K562 (cell line): Measurements from ENCODE around the gene KCNH2. TPM values are rescaled to one million over a fixed set of nuclear protein-coding genes. Genes with fewer than 3 reads are reported as not detected.

ENCODE experiments used
- HDAC1 ChIP-seq, 2 experiments: fragments of 450-650 bp; IDR thresholded peaks; 2 replicates each; pipeline ENCODE4 v1.6.1; 2016 to 2017; ENCODE audit warnings: inconsistent platforms in 1 of 2, mild to moderate bottlenecking in 1 of 2, moderate library complexity in 1 of 2
- MYBL2 ChIP-seq, 2 experiments: fragments of 450-650 bp in 1 of 2; sonication (generic) in 1 of 2; formaldehyde crosslinking in 1 of 2; IDR thresholded peaks; 2 replicates each; pipeline versions ENCODE4 v1.6.1 to v1.8.1; 2017 to 2022; ENCODE audit warnings: borderline replicate concordance in 1 of 2, inconsistent platforms in 1 of 2, low read depth in 1 of 2, mild to moderate bottlenecking in 1 of 2, missing genetic modification reagents in 1 of 2, moderate library complexity in 1 of 2
- TARDBP ChIP-seq: fragments of 450-650 bp; IDR thresholded peaks from 2 replicates; pipeline ENCODE4 v1.6.1; 2016
- XRCC3 ChIP-seq: fragments of 450-650 bp; IDR thresholded peaks from 2 replicates; pipeline ENCODE4 v1.6.1; 2017; ENCODE audit warnings: mild to moderate bottlenecking, moderate library complexity
- ZBTB33 ChIP-seq: sonication (generic); formaldehyde crosslinking; IDR thresholded peaks from 2 replicates; pipeline ENCODE4 v1.8.1; 2023; ENCODE audit warnings: mild to moderate bottlenecking, missing genetic modification reagents
- polyA plus RNA-seq, 8 experiments: library from polyadenylated mRNA; depleted of rRNA in 4 of 8; stranded (reverse) in 5 of 8; unstranded in 3 of 8; fragments of >200 nt; fragmentation: Nextera tagmentation in 2 of 8; fragmentation: Illumina TruSeq in 1 of 8; extraction: Ambion mirVana in 2 of 8; extraction: Trizol in 1 of 8; gene quantifications; 2 replicates each; pipeline versions ENCODE4 v1.2.1 to v1.2.3, GENCODE V29; 2011 to 2014; ENCODE audit warnings: inconsistent platforms in 1 of 8, missing spikeins in 1 of 8
- total RNA-seq, 7 experiments: library from RNA; depleted of rRNA in 6 of 7; stranded (reverse); fragments of >200 nt in 6 of 7; fragmentation: Illumina TruSeq in 2 of 7; extraction: Trizol in 2 of 7; gene quantifications; 2 replicates each; pipeline versions ENCODE4 v1.2.1 to v1.2.3, GENCODE V29; 2011 to 2021; ENCODE audit warnings: low replicate concordance in 1 of 7
- TF ChIP-seq, protein P1 (sequence below), 2 experiments: fragments of 450-650 bp in 1 of 2; sonication (generic) in 1 of 2; formaldehyde crosslinking in 1 of 2; IDR thresholded peaks in 1 of 2; conservative IDR thresholded peaks in 1 of 2; 2 replicates each; pipeline versions ENCODE4 v1.6.1 to v1.8.1; 2016 to 2023; ENCODE audit warnings: mild to moderate bottlenecking in 2 of 2, moderate library complexity in 2 of 2, inconsistent platforms in 1 of 2, missing genetic modification reagents in 1 of 2
- TF ChIP-seq, protein P2 (sequence below): fragments of 450-650 bp; formaldehyde crosslinking; IDR thresholded peaks from 2 replicates; pipeline ENCODE4 v1.4.0; 2020; ENCODE audit warnings: mild to moderate bottlenecking, mixed read lengths

The KCNH2 gene
- total and polyA plus RNA-seq, 9 of the 15 experiments (the other 6 are each of a cell fraction or from before 2014, with no cell fraction given) = 18.1 to 368 (median 218) TPM

DNA sequence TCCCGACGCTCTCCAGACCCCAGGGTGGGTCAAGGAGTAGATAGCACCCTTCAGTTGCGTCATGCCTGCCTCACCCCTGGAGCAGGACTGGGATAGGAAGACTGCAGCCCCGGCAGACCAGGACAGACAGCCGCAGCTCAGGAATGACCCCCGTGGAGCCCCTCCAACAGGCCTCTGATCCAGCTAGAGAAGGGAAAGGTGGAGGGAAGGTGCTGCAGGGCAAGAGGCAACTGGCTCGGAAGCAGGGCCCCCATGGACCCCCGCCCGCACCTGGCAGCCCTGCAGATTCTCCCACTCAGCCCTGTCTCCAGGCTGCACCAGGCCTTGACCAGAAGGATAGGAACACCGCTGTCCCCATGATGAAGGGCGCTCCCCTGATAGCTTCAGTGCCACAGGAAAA lies 7.7 kb downstream of the KCNH2 start (continued):
- TF ChIP-seq MYBL2 (IDR thresholded peaks at IDR 0.05; ENCODE audit: low read depth) (no peak), MYBL2 (CRISPR knock-in tag; IDR thresholded peaks at IDR 0.05; ENCODE audit: borderline replicate concordance) (no peak), TARDBP (no peak), XRCC3 (no peak), HDAC1 (IDR thresholded peaks at IDR 0.05) (no peak), ZBTB33 (CRISPR knock-in tag) (no peak)
- TF ChIP-seq, protein P1, sequence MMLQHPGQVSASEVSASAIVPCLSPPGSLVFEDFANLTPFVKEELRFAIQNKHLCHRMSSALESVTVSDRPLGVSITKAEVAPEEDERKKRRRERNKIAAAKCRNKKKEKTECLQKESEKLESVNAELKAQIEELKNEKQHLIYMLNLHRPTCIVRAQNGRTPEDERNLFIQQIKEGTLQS (IDR thresholded peaks at IDR 0.05) = no peak
- TF ChIP-seq, protein P1 (CRISPR knock-in tag; conservative IDR thresholded peaks at IDR 0.05) = no peak
- TF ChIP-seq, protein P2, sequence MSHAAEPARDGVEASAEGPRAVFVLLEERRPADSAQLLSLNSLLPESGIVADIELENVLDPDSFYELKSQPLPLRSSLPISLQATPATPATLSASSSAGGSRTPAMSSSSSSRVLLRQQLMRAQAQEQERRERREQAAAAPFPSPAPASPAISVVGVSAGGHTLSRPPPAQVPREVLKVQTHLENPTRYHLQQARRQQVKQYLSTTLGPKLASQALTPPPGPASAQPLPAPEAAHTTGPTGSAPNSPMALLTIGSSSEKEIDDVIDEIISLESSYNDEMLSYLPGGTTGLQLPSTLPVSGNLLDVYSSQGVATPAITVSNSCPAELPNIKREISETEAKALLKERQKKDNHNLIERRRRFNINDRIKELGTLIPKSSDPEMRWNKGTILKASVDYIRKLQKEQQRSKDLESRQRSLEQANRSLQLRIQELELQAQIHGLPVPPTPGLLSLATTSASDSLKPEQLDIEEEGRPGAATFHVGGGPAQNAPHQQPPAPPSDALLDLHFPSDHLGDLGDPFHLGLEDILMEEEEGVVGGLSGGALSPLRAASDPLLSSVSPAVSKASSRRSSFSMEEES (CRISPR knock-in tag) = no peak
